NOMO-1 treated with dmso at 0.1 percent for 144 hours (cell line): Measurements from ENCODE around the gene FXYD4.

Experiments
- DNase-seq: peaks from one replicate; lab custom pipeline; 2025; ENCODE audit not compliant: unreplicated experiment; lab: John Stamatoyannopoulos, UW

FXYD4 gene

GRCh38 chr10:43343126-43343525 is 28.3 kb upstream of the FXYD4 start:
- no peak for DNase-seq

- DNase-seq: no peak
These were observed 27.4 kb upstream of the FXYD4 start for GRCh38 chr10:43344051-43344450.

- DNase-seq: no peak
These were observed 23.4 kb upstream of the FXYD4 start for GRCh38 chr10:43347997-43348396.

GRCh38 chr10:43348511-43349312 is 22.7 kb upstream of the FXYD4 start:
- peak; percentile 86 for DNase-seq

GRCh38 chr10:43350156-43350555 is 21.3 kb upstream of the FXYD4 start:
- no peak for DNase-seq

- no peak for DNase-seq
These were observed 20.8 kb upstream of the FXYD4 start for GRCh38 chr10:43350686-43351085.

- no peak for DNase-seq
These were observed 20.1 kb upstream of the FXYD4 start for GRCh38 chr10:43351301-43351700.

- DNase-seq: no peak
These were observed 18.5 kb upstream of the FXYD4 start for GRCh38 chr10:43352951-43353350.

GRCh38 chr10:43353495-43354329 is 17.7 kb upstream of the FXYD4 start:
- DNase-seq: no peak

GRCh38 chr10:43354330-43354635 is 17.2 kb upstream of the FXYD4 start:
- no peak for DNase-seq

- DNase-seq: no peak
These were observed 16.5 kb upstream of the FXYD4 start for GRCh38 chr10:43354879-43355380.

GRCh38 chr10:43355749-43356371 is 15.6 kb upstream of the FXYD4 start:
- DNase-seq: no peak

- DNase-seq: no peak
These were observed 11.3 kb upstream of the FXYD4 start for GRCh38 chr10:43360086-43360485.

- DNase-seq: no peak
These were observed 9.8 kb upstream of the FXYD4 start for GRCh38 chr10:43361547-43362190.

GRCh38 chr10:43362191-43362839 is 9.1 kb upstream of the FXYD4 start:
- DNase-seq: peak; percentile 98

- no peak for DNase-seq
These were observed 6.4 kb upstream of the FXYD4 start for GRCh38 chr10:43365001-43365400.

- DNase-seq: no peak
These were observed 1.5 kb upstream of the FXYD4 start for GRCh38 chr10:43369921-43370320.

- DNase-seq: no peak
These were observed 693 bp upstream of the FXYD4 start for GRCh38 chr10:43370671-43371215.

- no peak for DNase-seq
These were observed 1.4 kb downstream of the FXYD4 start for GRCh38 chr10:43372765-43373361.

- no peak for DNase-seq
These were observed 2.0 kb downstream of the FXYD4 start for GRCh38 chr10:43373461-43373860.
